H1 (cell line): ENCODE measurements around the gene CTNND2. TPM values are rescaled to one million over a fixed set of nuclear protein-coding genes. Genes with fewer than 3 reads are reported as not detected.

ENCODE experiments used
- CTCF ChIA-PET: fragments of 300-600 bp; sonication (Branson Sonifier 250); formaldehyde crosslinking; loops from one replicate; lab custom pipeline; 2021; ENCODE audit not compliant: partially characterized antibody; lab: Charles Lee
- POLR2A ChIA-PET: fragments of 300-600 bp; sonication (Branson Sonifier 250); formaldehyde crosslinking; loops from one replicate; lab custom pipeline; 2021; ENCODE audit warnings: inconsistent platforms; ENCODE audit not compliant: partially characterized antibody; lab: Charles Lee
- DNase-seq, 2 experiments: peaks; one replicate each; pipeline versions ENCODE4 v3.0.0 to v3.0.0-alpha.2; 2010 to 2022; ENCODE audit warnings: low spot score in 2 of 2, low read depth in 1 of 2, mixed read lengths in 1 of 2
- FAIRE-seq: peaks from 2 replicates; lab custom pipeline; 2011; peaks lifted over from hg19 to GRCh38; lab: Jason Lieb, UNC
- H2AFZ ChIP-seq: 2 replicates; pipeline ENCODE4 v1.8.1; 2012; ENCODE audit warnings: low read length, inconsistent platforms
- H2AK5ac ChIP-seq: 2 replicates; pipeline ENCODE4 v1.6.1; 2013; ENCODE audit warnings: low read depth, low read length
- H2BK120ac ChIP-seq: replicated peaks from 2 replicates; pipeline ENCODE3; 2013; ENCODE audit warnings: low read depth, low read length, inconsistent platforms
- H2BK12ac ChIP-seq: 2 replicates; pipeline ENCODE4 v1.6.1; 2013; ENCODE audit warnings: low read depth, low read length
- H2BK15ac ChIP-seq: 2 replicates; pipeline ENCODE4 v1.6.1; 2013; ENCODE audit warnings: low read length
- H2BK20ac ChIP-seq: 2 replicates; pipeline ENCODE4 v1.6.1; 2013; ENCODE audit warnings: low read length
- H2BK5ac ChIP-seq: 2 replicates; pipeline ENCODE4 v1.6.1; 2013; ENCODE audit warnings: low read depth, low read length
- H3K14ac ChIP-seq: 2 replicates; pipeline ENCODE4 v1.6.1; 2013; ENCODE audit warnings: inconsistent platforms; ENCODE audit not compliant: insufficient read length
- H3K18ac ChIP-seq: 2 replicates; pipeline ENCODE4 v1.6.1; 2013; ENCODE audit warnings: low read length; ENCODE audit errors: extremely low read depth
- H3K23ac ChIP-seq: 2 replicates; pipeline ENCODE4 v1.6.1; 2013; ENCODE audit warnings: inconsistent platforms; ENCODE audit not compliant: insufficient read length
- H3K23me2 ChIP-seq: 2 replicates; pipeline ENCODE4 v1.6.1; 2013; ENCODE audit warnings: low read depth, low read length
- H3K27ac ChIP-seq: 2 replicates; pipeline ENCODE4 v1.6.1; 2011; ENCODE audit warnings: low read depth, low read length, inconsistent platforms
- H3K27me3 ChIP-seq, 4 experiments: replicated peaks in 1 of 4; 1 replicate in 1 of 4; 2 replicates in 3 of 4; pipeline versions ENCODE4 v1.6.1 to v1.8.1; 2011 to 2013; ENCODE audit warnings: low read length in 3 of 4, mild to moderate bottlenecking in 3 of 4, inconsistent platforms in 2 of 4, mixed read lengths in 2 of 4, moderate library complexity in 1 of 4; ENCODE audit not compliant: control insufficient read depth in 3 of 4, insufficient read depth in 3 of 4; ENCODE audit errors: extremely low read depth in 1 of 4
- H3K36me3 ChIP-seq, 4 experiments: 2 replicates each; pipeline versions ENCODE4 v1.6.1 to v1.8.1; 2011 to 2013; ENCODE audit warnings: mild to moderate bottlenecking in 4 of 4, low read length in 3 of 4, moderate library complexity in 2 of 4, control low read depth in 1 of 4, inconsistent platforms in 1 of 4; ENCODE audit not compliant: insufficient read depth in 4 of 4, control insufficient read depth in 2 of 4
- H3K4ac ChIP-seq: replicated peaks from 2 replicates; pipeline ENCODE3; 2013; ENCODE audit warnings: low read length, low read depth, mixed read lengths, inconsistent platforms; ENCODE audit not compliant: insufficient read length
- H3K4me1 ChIP-seq, 4 experiments: replicated peaks in 1 of 4; 1 replicate in 1 of 4; 2 replicates in 3 of 4; pipeline versions ENCODE4 v1.6.1 to v1.8.1; 2011 to 2013; ENCODE audit warnings: low read length in 3 of 4, inconsistent platforms in 2 of 4, mixed read lengths in 1 of 4; ENCODE audit not compliant: insufficient read depth in 4 of 4, control insufficient read depth in 3 of 4
- H3K4me2 ChIP-seq, 2 experiments: 2 replicates each; pipeline versions ENCODE4 v1.6.1 to v1.8.1; 2011 to 2013; ENCODE audit warnings: low read depth in 2 of 2, low read length in 2 of 2, control low read depth in 1 of 2, inconsistent platforms in 1 of 2, mild to moderate bottlenecking in 1 of 2; ENCODE audit not compliant: insufficient read depth in 1 of 2
- H3K4me3 ChIP-seq, 4 experiments: fragments of 200-600, 300-600 bp in 1 of 4; sonication (generic), shearing (Covaris generic), sonication (Bioruptor Twin) in 1 of 4; 2 replicates each; pipeline versions ENCODE4 v1.5.1 to v1.8.1; 2011 to 2016; ENCODE audit warnings: low read length in 4 of 4, low read depth in 3 of 4, control low read depth in 2 of 4, inconsistent platforms in 2 of 4, mild to moderate bottlenecking in 2 of 4, mixed read lengths in 1 of 4, moderate library complexity in 1 of 4; ENCODE audit not compliant: insufficient read depth in 2 of 4; ENCODE audit errors: extremely low read depth in 1 of 4
- H3K56ac ChIP-seq: replicated peaks from 2 replicates; pipeline ENCODE3; 2013; ENCODE audit warnings: low read depth, mild to moderate bottlenecking, mixed read lengths, low read length, inconsistent platforms; ENCODE audit not compliant: insufficient read length
- H3K79me1 ChIP-seq: 2 replicates; pipeline ENCODE4 v1.6.1; 2013; ENCODE audit warnings: low read depth, low read length, control low read depth
- H3K79me2 ChIP-seq, 2 experiments: 2 replicates each; pipeline versions ENCODE4 v1.6.1 to v1.8.1; 2012 to 2013; ENCODE audit warnings: low read length in 2 of 2, mild to moderate bottlenecking in 2 of 2, inconsistent platforms in 1 of 2; ENCODE audit not compliant: insufficient read depth in 2 of 2, control insufficient read depth in 1 of 2
- H3K9ac ChIP-seq, 4 experiments: replicated peaks in 1 of 4; 1 replicate in 1 of 4; 2 replicates in 3 of 4; pipeline versions ENCODE4 v1.6.1 to v1.8.1; 2011 to 2013; ENCODE audit warnings: low read depth in 3 of 4, low read length in 3 of 4, control low read depth in 2 of 4, mild to moderate bottlenecking in 2 of 4, moderate library complexity in 2 of 4, inconsistent platforms in 1 of 4; ENCODE audit errors: extremely low read depth in 1 of 4
- H3K9me3 ChIP-seq, 2 experiments: 2 replicates each; pipeline versions ENCODE4 v1.6.1 to v1.8.1; 2012 to 2013; ENCODE audit warnings: mild to moderate bottlenecking in 2 of 2, moderate library complexity in 2 of 2, control low read depth in 1 of 2, inconsistent platforms in 1 of 2, low read depth in 1 of 2, low read length in 1 of 2, mixed read lengths in 1 of 2; ENCODE audit not compliant: insufficient read depth in 2 of 2
- H4K20me1 ChIP-seq, 2 experiments: replicated peaks in 1 of 2; 2 replicates each; pipeline versions ENCODE3 to v1.8.1; 2011 to 2013; ENCODE audit warnings: inconsistent platforms in 2 of 2, low read length in 2 of 2, mild to moderate bottlenecking in 1 of 2; ENCODE audit not compliant: insufficient read depth in 2 of 2, control insufficient read depth in 1 of 2
- H4K5ac ChIP-seq: 2 replicates; pipeline ENCODE4 v1.6.1; 2013; ENCODE audit warnings: low read length, low read depth, mixed read lengths, inconsistent platforms; ENCODE audit not compliant: insufficient read length
- H4K8ac ChIP-seq: 2 replicates; pipeline ENCODE4 v1.8.0; 2013; ENCODE audit warnings: mild to moderate bottlenecking, moderate library complexity, low read length, inconsistent platforms; ENCODE audit not compliant: insufficient read depth; ENCODE audit errors: extremely low read depth
- H4K91ac ChIP-seq: replicated peaks from 2 replicates; pipeline ENCODE3; 2013; ENCODE audit warnings: low read length, mixed read lengths, inconsistent platforms; ENCODE audit not compliant: insufficient read length
- POLR2A ChIP-seq, 2 experiments: IDR thresholded peaks; 1 replicate in 1 of 2; 2 replicates in 1 of 2; pipeline ENCODE4 v1.6.1; 2011; ENCODE audit warnings: low read depth in 2 of 2, low read length in 2 of 2, mild to moderate bottlenecking in 2 of 2; ENCODE audit errors: control extremely low read depth in 1 of 2
- TEAD4 ChIP-seq: IDR thresholded peaks from 2 replicates; pipeline ENCODE4 v1.6.1; 2012; ENCODE audit warnings: low read depth, low read length, inconsistent platforms, mixed read lengths
- WGBS, 2 experiments: shearing (Covaris generic) in 1 of 2; methylation state at CpG; one replicate each; pipeline versions ENCODE4 v1.1.6 to v1.1.7; 2013 to 2015; ENCODE audit warnings: low lambda C conversion rate in 2 of 2, mixed read lengths in 2 of 2, inconsistent platforms in 1 of 2, low coverage in 1 of 2, missing lambda C conversion rate in 1 of 2; ENCODE audit not compliant: insufficient replicate concordance in 2 of 2, insufficient coverage in 1 of 2, insufficient read length in 1 of 2; ENCODE audit errors: extremely low coverage in 1 of 2, missing lambda C conversion rate in 1 of 2; 5-methylcytosine and 5-hydroxymethylcytosine counted together
- polyA plus RNA-seq, 7 experiments: library from polyadenylated mRNA; depleted of rRNA in 3 of 7; stranded (reverse) in 5 of 7; unstranded in 2 of 7; fragments of >200 nt in 5 of 7; fragments of 200-250 nt in 2 of 7; gene quantifications; 1 replicate in 5 of 7; 2 replicates in 1 of 7; 4 replicates in 1 of 7; pipeline versions ENCODE4 v1.2.1 to v1.2.3, GENCODE V29; 2011 to 2013; ENCODE audit warnings: missing spikeins in 2 of 7, mixed read lengths in 2 of 7
- total RNA-seq: library from RNA; stranded (reverse); fragmentation: NEBNext Ultra II Directional; extraction: Animal tissue kit (Norgen Biotek cat#: 25700); gene quantifications from 2 replicates; pipeline ENCODE4 v1.2.1, GENCODE V29; 2021
- TF ChIP-seq, protein P1 (sequence below): IDR thresholded peaks from 2 replicates; pipeline ENCODE4 v1.6.1; 2012; ENCODE audit warnings: inconsistent platforms

CTNND2 gene
- total and polyA plus RNA-seq, 2 of the 8 experiments (the other 6 are each of a cell fraction or from before 2014, with no cell fraction given) = 7.4 to 14.2 TPM

DNA sequence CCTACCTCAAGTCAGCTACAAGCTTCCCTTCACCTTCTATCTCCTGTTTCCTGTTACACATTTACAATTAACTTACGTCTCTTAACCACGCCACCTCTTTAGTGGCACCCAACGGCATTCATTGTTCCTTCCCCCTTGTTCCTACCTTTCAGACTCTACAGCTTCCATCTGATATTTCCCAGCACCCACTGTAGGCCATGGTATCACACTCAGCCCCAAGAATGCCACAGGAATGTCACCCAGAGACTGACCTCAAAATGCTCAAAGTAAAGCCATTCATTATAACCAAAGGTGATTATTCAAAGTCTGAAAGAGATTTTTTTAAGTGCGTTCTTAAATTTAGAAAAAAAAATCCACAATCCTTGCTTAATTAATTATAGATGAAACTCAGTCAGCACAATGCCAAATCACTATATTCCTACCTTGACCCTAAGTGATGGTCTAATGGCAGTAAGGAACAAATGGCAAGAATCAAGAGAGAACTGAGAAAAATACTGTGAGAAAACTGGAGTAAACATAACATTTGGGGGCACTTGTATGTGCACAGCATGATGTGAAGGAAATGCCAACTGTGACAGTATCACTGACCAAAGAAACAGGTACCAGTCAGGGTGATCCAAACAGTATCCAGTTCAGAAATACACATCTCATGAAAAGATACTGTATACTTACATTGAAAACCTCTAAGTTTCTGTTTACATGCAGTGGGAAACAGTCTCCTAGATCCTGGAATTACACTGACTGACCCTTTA lies 52.1 kb downstream of the CTNND2 start:
- Histone ChIP-seq H2BK12ac (no peak overlapping the region), H4K8ac (no peak overlapping the region), H3K56ac (no peak overlapping the region), H3K79me1 (no peaks in the 10 kb centered on the region), H4K20me1 (no peaks in the 10 kb centered on the region), H3K14ac (no peak overlapping the region), H4K91ac (no peak overlapping the region), H3K4me3 (no peak overlapping the region), H2AFZ (no peak overlapping the region), H3K4ac (no peak overlapping the region), H2BK5ac (no peak overlapping the region), H3K79me2 (no peaks in the 10 kb centered on the region), H3K4me1 (peaks cover 0 to 6% (median 3%) of the 10 kb centered on the region in 4 experiments; a peak in 2 of 7 replicates), H2BK120ac (no peak overlapping the region), H3K36me3 (no peaks in the 10 kb centered on the region), H2BK15ac (no peak overlapping the region), H3K18ac (no peak overlapping the region), H2BK20ac (no peak overlapping the region), H3K9me3 (no peaks in the 10 kb centered on the region), H4K5ac (no peak overlapping the region), H3K23me2 (no peaks in the 10 kb centered on the region), H3K27me3 (no peaks in the 10 kb centered on the region), H3K9ac (no peak overlapping the region), H3K4me2 (no peak overlapping the region), H3K23ac (no peak overlapping the region), H2AK5ac (no peak overlapping the region), H3K27ac (no peak overlapping the region)
- 64 to 100% methylated on average over 1 to 4 of the region's 4 CpGs for whole genome bisulfite sequencing, 2 experiments
- POLR2A ChIA-PET = no interaction called here
- DNase-seq (no peak), FAIRE-seq (no peak)
- CTCF ChIA-PET = interaction anchor here (1.6 kb wide), 1 partner anchor 21 kb away, joined by 3 read pairs; no protein-coding TSS in a partner anchor
- TF ChIP-seq, protein P1, sequence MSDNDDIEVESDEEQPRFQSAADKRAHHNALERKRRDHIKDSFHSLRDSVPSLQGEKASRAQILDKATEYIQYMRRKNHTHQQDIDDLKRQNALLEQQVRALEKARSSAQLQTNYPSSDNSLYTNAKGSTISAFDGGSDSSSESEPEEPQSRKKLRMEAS = no peak
- TF ChIP-seq TEAD4 (peak; percentile 70), POLR2A (IDR thresholded peaks at IDR 0.05; ENCODE audit: control extremely low read depth in 1 of 2, low read depth in 2 of 2, low read length in 2 of 2) (no peak)
